Memory B cell (primary cell): Measurements from ENCODE around the gene ADCY6.

Source experiments
- ATAC-seq: fragments of 150-1000 bp; cut with Tn5 transposase; 2 replicates; pipeline ENCODE4 v1.10.0; 2021; ENCODE audit warnings: low read depth, mild to moderate bottlenecking, moderate library complexity
- DNase-seq, 2 donors: peaks; one replicate each; pipeline ENCODE4 v3.0.0; 2022; ENCODE audit warnings: low spot score in 2 of 2
- H3K27ac Mint-ChIP-seq: one replicate; pipeline ENCODE4 v1.8.0; 2022; ENCODE audit warnings: mild to moderate bottlenecking, moderate library complexity, mixed read lengths
- H3K27me3 Mint-ChIP-seq: one replicate; pipeline ENCODE4 v1.8.0; 2022; ENCODE audit warnings: mixed read lengths
- H3K36me3 Mint-ChIP-seq: one replicate; pipeline ENCODE4 v1.8.0; 2022; ENCODE audit warnings: mild to moderate bottlenecking, mixed read lengths
- H3K4me1 Mint-ChIP-seq: one replicate; pipeline ENCODE4 v1.8.0; 2022; ENCODE audit warnings: mixed read lengths
- H3K4me3 Mint-ChIP-seq: one replicate; pipeline ENCODE4 v1.8.0; 2022; ENCODE audit warnings: mild to moderate bottlenecking, moderate library complexity, mixed read lengths
- H3K9me3 Mint-ChIP-seq: one replicate; pipeline ENCODE4 v1.8.0; 2022; ENCODE audit warnings: mixed read lengths

The ADCY6 gene

DNA sequence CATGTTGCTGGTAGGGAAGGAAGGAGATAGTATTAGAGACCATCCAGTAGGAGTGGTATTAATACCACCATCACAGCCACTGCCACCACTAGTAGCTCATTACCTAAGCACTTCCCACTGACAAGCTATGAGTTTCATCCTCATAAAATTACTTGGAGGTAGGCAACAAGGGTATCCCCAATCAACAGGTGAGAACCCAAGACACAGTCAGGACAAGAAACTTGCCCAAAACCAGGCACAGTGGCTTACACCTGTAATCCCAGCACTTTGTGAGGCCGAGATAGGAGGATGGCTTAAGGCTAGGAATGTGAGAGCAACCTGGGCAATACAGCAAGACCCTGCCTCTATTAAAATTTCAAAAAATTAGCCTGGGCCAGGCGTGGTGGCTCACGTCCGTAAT lies 5.5 kb downstream of the ADCY6 start:
- H3K9me3 Mint-ChIP-seq, result no peaks in the 10 kb centered on the region
- H3K4me3 Mint-ChIP-seq, result no peak overlapping the region
- peaks cover 20% of the 10 kb centered on the region for H3K27me3 Mint-ChIP-seq
- no peak overlapping the region for H3K27ac Mint-ChIP-seq
- DNase-seq, result no peak
- no peaks in the 10 kb centered on the region for H3K36me3 Mint-ChIP-seq
- H3K4me1 Mint-ChIP-seq, result peaks cover under 1% of the 10 kb centered on the region
- ATAC-seq, result no peak

DNA sequence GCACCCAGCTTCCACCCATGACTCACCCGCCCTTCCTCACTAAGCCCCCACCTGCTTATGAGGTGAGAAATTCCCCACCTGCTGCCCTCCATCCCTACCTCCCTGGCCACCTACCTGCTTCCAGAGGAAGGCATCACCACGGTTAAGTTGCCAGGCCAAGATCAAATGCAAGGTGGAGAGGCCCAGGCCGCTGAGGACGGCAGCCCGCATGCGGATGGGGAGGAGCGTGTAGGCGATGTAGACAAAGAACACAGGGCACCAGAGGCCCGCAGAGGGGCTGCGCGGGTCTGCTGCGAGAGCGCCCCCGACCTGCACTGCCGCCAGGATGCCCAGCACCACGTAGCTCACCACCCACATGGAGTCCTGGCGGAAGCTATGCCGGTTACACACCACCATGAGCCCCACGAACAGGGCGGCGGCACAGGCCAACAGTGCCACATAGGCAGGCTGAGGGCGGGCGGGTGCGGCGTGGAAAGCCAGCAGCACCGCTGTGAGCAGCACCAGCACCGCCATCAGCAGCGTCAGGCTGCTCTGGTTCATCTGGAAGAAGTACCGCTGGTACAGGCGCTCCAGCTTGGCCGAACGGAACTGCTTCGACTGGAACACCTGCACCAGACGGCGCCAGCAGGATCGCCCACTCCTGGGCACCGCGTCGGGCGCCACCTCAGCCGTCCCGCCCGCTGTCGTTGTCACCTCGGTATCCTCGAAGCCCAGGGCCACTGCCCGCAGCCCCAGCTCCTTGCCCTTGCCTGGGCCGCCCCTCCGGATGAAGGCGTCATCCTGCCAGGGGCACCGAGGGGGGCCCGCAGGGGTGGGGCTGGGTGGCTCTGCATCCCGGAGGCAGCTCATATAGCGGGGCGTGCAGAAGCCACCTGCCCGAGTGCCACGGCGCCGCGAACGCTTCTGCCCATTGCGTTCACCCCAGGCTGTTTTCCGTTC lies 6.2 kb downstream of the ADCY6 start:
- no peaks in the 10 kb centered on the region for H3K9me3 Mint-ChIP-seq
- H3K27me3 Mint-ChIP-seq, result peaks cover 15% of the 10 kb centered on the region
- no peaks in the 10 kb centered on the region for H3K4me1 Mint-ChIP-seq
- ATAC-seq, result no peak
- H3K27ac Mint-ChIP-seq, result no peak overlapping the region
- no peaks in the 10 kb centered on the region for H3K36me3 Mint-ChIP-seq
- DNase-seq, result no peak
- no peak overlapping the region for H3K4me3 Mint-ChIP-seq

DNA sequence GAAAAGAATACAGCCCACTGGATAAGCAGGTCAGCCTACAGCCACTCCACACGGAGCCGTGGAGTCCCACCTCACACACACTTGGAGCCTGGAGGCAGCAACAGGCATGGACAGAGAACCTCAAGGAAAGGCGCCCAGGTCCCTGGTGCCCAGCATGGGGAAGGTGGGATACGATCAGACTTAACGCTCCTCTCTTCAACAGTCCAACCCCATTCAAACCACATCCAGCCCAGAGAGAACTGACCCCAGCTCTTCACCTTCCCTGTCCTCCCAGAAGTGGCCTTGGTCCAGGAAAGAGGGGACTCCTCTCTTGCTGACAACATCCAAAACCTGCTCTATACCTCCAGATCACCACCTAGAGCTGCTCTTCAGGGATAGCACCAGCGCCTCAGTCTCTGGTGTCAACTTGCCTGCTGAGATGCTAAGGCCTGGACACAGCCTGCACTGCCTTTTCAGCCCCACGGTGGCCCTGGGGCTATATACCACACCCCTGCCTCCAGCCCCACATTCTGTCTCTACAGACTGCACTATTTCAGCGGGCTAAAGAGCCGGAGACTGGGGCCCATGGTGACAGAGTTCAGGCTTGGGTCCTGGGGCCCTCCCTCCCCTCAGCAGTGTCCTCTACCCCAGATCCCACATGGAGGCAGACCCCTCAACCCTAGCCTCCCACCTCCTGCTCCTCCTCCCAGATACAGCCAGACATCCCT lies 7.0 kb downstream of the ADCY6 start:
- ATAC-seq, result no peak
- no peak overlapping the region for H3K27ac Mint-ChIP-seq

DNA sequence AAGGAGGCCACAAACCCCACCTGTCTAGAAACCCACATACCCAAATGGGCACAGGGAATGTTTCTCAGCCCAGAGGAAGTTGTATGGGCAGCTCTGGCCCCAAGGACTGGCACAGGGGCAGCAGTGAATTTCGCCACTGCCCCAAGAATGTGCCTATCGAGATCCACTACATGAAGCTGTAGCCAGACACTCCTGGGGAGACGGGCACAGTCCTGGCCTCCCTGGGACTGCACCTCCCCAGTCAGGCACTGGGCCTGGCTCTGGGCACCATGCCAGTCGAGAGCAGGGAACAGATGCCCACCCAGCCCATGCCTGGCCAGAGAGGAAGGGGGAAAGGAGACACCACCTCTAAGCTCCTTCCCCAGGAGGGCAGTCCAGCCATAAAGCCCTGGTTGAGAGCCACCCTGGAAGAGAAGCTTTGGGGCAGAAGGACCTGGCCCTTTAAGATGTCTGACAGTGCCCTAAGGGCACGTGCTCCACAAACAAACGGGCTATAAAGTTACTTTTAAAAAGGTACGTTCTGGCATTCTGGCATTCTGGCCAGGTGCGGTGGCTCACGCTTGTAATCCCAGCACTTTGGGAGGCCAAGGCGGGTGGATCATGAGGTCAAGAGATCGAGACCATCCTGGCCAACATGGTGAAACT lies 8.4 kb downstream of the ADCY6 start:
- H3K4me3 Mint-ChIP-seq, result no peak overlapping the region
- no peak for ATAC-seq
- no peaks in the 10 kb centered on the region for H3K36me3 Mint-ChIP-seq
- no peaks in the 10 kb centered on the region for H3K9me3 Mint-ChIP-seq
- no peaks in the 10 kb centered on the region for H3K4me1 Mint-ChIP-seq
- H3K27me3 Mint-ChIP-seq, result peaks cover 6% of the 10 kb centered on the region
- H3K27ac Mint-ChIP-seq, result no peak overlapping the region
- no peak for DNase-seq

More for the DNA sequence above, 7.0 kb downstream of the ADCY6 start:
- Mint-ChIP-seq H3K9me3 (no peaks in the 10 kb centered on the region), H3K27me3 (peaks cover 11% of the 10 kb centered on the region), H3K4me3 (no peak overlapping the region), H3K36me3 (no peaks in the 10 kb centered on the region), H3K4me1 (no peaks in the 10 kb centered on the region)
- no peak for DNase-seq

DNA sequence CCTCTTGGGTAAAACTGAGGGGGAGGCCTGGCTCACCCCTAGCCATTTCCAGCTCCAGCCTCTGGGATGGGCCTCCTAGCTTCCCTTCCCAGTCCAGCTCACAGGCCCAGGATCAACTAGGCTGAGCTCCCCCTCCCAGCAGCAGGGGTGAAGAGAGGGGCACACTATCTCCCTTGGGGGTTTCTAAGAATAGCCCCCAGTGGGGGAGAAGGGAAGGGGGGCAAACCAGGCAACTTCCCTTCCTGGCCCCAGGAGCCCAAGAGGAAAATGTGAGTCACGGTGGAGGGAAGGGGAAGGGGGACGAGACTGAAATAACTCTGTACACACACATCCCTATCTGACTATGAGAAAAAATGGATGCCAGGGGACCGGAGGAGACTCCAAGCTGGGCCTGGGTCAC lies 9.0 kb downstream of the ADCY6 start:
- H3K9me3 Mint-ChIP-seq, result no peaks in the 10 kb centered on the region
- H3K4me1 Mint-ChIP-seq, result no peaks in the 10 kb centered on the region
- H3K27ac Mint-ChIP-seq, result no peak overlapping the region
- DNase-seq (no peak), ATAC-seq (no peak)
- peaks cover 6% of the 10 kb centered on the region for H3K27me3 Mint-ChIP-seq
- no peak overlapping the region for H3K4me3 Mint-ChIP-seq
- no peaks in the 10 kb centered on the region for H3K36me3 Mint-ChIP-seq

DNA sequence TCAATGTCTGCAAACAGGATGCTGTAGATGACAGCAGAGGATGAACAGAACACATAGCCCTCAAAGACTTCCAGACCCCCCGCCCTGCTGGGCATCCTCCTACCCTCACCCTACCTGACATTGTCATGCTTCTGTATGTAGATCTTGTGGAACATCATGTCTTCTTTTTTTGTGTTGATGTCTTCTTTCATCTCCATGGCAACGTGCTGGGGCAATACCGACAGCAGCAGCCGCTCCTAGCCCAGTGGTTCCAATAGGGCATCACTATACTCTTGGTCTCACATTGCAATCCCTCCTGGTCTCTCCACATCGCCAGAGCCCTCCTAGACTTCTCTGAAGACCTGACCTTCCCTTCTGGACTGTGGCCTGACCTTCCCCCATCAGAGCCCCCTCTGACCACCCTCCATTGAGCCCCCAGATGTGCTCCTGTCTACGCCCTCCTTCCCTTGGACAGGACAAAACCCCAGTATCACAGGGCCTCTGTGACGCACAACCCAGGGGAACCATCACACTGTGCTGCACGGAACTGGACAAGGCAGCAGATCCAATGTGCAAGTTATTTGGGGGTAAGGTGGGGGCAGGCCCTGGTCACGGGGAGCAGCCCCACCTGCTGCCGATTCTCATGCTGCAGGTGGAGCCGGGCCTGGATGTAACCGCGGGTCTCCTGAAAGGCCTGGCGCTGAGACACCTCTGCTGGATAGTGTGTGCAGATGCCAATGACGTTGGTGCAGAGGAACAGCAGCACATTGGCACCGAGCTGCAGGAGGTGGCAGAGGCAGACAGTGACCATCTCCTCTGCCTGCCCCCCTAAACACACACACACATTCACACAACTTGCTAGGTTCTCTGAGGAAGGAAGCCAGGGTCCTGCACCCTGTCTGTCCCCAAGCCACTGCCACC lies 11.1 kb downstream of the ADCY6 start:
- Mint-ChIP-seq H3K4me3 (no peak overlapping the region), H3K9me3 (no peaks in the 10 kb centered on the region), H3K36me3 (no peaks in the 10 kb centered on the region), H3K27me3 (peaks cover 5% of the 10 kb centered on the region), H3K4me1 (no peaks in the 10 kb centered on the region), H3K27ac (peak overlapping the region; percentile 25)
- ATAC-seq (no peak), DNase-seq (no peak)

DNA sequence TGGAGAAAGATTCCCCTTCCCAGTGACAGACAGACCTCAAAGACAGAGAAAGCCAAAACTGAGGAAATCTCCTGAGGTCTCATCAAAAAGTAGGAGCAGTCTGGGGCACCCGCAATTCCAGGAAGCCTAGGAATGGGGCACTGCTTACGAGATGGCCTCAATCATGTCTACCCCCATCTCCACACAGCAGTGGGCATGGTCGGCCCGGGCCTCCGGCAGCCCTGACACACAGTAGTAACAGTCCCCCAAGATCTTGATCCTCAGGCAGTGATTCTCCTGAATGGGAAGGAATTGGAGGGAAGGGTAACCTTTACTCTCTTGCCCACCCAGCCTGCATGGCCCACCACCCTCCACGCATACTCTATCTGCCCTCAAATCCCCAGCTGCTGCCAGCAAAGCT lies 11.9 kb downstream of the ADCY6 start:
- ATAC-seq, result no peak
- DNase-seq, result no peak
- no peaks in the 10 kb centered on the region for H3K36me3 Mint-ChIP-seq
- H3K4me1 Mint-ChIP-seq, result no peaks in the 10 kb centered on the region
- no peak overlapping the region for H3K27ac Mint-ChIP-seq
- no peaks in the 10 kb centered on the region for H3K9me3 Mint-ChIP-seq
- H3K27me3 Mint-ChIP-seq, result peaks cover 2% of the 10 kb centered on the region
- no peak overlapping the region for H3K4me3 Mint-ChIP-seq

DNA sequence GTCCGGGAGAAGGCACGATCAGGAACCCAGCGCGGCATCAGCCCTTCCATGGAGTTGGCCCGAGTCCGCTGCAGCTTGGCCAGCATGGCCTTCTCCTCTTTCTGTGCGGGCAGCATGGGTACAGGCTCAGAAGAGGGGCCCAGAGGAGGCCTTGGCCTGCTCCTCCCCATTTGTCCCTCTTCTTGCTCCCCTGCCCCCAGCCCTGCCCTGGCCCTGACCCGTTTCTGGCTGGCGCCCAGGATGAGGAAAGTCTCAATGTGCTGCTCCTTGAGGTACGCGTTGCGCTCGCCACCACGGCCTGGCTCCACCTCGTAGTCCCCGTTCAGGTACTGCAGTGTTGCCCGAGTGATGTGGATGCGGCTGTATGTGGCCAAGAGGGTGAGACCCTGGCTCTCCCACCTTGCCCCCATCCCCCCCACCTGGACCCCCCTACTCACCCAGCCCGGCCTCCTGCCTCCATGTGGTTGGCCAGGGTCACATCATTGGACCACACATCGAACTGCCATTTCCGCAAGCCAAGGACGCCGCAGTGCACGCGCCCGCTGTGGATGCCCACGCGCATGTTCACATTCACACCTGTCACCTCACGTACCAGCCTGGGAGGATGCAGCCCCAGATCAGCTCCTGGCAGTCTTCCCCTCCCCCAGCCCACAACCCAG lies 12.8 kb downstream of the ADCY6 start:
- ATAC-seq, result no peak

DNA sequence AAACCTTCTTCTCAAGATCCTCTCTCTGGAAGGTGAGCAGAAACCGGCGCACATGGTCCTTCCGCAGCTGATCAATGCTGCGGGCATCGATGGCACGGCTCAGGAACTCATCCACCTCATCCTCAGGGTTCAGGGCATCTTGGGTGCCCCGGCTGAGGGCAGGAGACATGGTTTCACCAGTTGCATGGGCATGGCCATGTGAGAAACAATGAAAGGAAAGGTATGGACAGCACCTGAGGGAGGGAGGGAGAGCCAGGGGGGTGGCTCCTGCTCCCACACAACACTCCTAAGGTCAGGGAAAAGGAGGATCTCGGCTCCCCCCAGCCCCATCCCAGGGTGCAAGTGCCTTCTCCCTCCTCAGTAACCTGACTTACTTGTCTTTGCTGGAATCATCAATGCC lies 13.6 kb downstream of the ADCY6 start:
- H3K27me3 Mint-ChIP-seq, result peaks cover 4% of the 10 kb centered on the region
- ATAC-seq (no peak), DNase-seq (no peak)
- no peaks in the 10 kb centered on the region for H3K9me3 Mint-ChIP-seq
- H3K36me3 Mint-ChIP-seq, result no peaks in the 10 kb centered on the region
- no peak overlapping the region for H3K4me3 Mint-ChIP-seq
- no peaks in the 10 kb centered on the region for H3K4me1 Mint-ChIP-seq
- H3K27ac Mint-ChIP-seq, result no peak overlapping the region

More for the DNA sequence above, 12.8 kb downstream of the ADCY6 start:
- Mint-ChIP-seq H3K27me3 (peaks cover 4% of the 10 kb centered on the region), H3K36me3 (no peaks in the 10 kb centered on the region), H3K4me1 (no peaks in the 10 kb centered on the region), H3K27ac (no peak overlapping the region), H3K4me3 (no peak overlapping the region), H3K9me3 (no peaks in the 10 kb centered on the region)
- no peak for DNase-seq

DNA sequence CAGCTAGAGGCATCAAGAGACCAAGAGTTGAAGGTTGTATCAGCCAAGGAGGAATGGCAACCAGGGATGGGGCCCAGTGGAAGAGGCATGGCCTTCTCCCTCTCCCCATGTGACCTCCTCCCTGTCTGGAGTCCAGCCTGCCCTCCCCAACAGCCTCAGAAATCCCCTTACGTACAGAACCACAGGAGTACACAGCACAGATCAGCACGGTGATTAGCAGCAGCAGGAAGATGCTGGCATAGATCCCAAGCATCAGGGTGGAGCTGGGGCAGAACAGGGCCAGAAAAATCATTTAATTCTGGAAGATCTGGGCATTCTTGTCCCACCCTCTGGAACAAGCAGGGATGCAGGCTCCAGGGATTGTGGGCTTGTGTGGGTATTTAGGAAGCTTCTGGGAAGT lies 14.4 kb downstream of the ADCY6 start:
- Mint-ChIP-seq H3K27me3 (peaks cover 4% of the 10 kb centered on the region), H3K4me3 (no peak overlapping the region), H3K4me1 (no peaks in the 10 kb centered on the region), H3K27ac (peak overlapping the region; percentile 15), H3K9me3 (no peaks in the 10 kb centered on the region), H3K36me3 (no peaks in the 10 kb centered on the region)
- DNase-seq (no peak), ATAC-seq (no peak)

DNA sequence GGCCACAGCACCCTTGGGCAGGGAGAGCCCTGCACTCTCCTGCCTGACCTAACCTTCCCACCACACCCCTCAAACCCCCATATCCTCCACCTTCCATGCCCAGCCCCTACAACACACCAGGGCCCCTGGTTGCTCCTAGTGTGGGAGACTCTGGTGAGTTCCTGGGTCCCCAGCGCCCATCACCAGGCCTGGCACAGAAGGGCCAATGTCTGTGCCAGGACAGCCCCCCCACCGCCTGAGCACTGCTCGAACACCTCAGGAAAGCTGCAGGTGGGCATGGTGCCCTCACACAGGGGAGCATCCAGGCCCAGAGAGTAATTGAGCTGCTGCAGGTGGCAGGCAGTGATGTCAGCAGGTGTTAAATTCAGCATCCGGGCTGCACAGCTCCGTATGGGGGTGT lies 15.2 kb downstream of the ADCY6 start:
- Mint-ChIP-seq H3K4me3 (no peak overlapping the region), H3K36me3 (no peaks in the 10 kb centered on the region), H3K27ac (no peak overlapping the region), H3K9me3 (no peaks in the 10 kb centered on the region), H3K4me1 (no peaks in the 10 kb centered on the region), H3K27me3 (peaks cover 6% of the 10 kb centered on the region)
- no peak for DNase-seq
- ATAC-seq, result no peak

DNA sequence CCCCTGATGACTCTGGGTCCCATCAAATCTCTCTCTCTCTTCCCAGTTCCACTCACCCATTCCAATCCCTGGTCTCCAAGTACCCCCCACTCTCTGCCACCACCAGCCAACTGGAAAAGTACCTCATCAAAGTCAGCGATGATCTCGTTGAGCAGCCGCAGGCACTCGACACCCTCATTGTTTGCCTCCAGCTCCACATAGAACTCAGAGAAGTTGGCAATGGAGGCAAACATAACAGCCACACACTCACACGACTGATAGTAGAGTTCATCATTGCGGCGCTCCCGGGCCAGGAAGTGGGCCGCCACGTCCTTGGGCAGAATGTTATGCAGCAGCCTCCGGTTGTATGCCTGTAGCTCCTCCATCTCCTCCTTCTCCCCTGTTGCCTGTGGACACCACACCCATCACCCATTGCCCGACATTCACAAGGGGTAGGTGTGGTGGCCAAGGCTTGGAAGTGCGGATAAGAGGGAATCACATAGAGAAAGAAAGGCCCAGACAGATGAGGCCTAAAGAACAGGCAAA lies 17.2 kb downstream of the ADCY6 start:
- no peaks in the 10 kb centered on the region for H3K36me3 Mint-ChIP-seq
- H3K27me3 Mint-ChIP-seq, result peaks cover 4% of the 10 kb centered on the region
- no peak overlapping the region for H3K4me3 Mint-ChIP-seq
- DNase-seq, result no peak
- no peak for ATAC-seq
- H3K4me1 Mint-ChIP-seq, result no peaks in the 10 kb centered on the region
- H3K9me3 Mint-ChIP-seq, result no peaks in the 10 kb centered on the region
- no peak overlapping the region for H3K27ac Mint-ChIP-seq

DNA sequence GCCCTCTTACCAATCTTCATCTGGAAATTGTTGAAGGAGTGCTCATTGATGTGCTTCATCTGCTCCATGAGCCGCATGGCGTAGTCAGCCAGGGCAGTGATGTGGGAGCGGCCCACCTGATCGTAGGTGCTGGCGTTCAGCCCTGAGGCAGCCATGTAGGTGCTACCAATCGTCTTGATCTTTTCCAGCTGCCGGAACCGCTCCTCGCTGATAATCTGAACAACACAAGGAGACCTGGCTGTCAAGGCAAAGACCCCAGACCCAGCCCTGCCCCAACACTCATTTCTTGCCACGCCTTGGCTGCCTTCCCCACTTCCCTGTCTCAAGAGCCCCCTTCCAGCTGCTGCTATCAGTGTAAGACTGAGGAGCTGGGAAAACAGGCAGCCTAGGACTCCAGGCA lies 18.1 kb downstream of the ADCY6 start:
- H3K4me1 Mint-ChIP-seq, result peaks cover 2% of the 10 kb centered on the region
- H3K27ac Mint-ChIP-seq, result no peak overlapping the region
- H3K4me3 Mint-ChIP-seq, result no peak overlapping the region
- H3K9me3 Mint-ChIP-seq, result no peaks in the 10 kb centered on the region
- H3K36me3 Mint-ChIP-seq, result no peaks in the 10 kb centered on the region
- ATAC-seq, result no peak
- H3K27me3 Mint-ChIP-seq, result peaks cover 4% of the 10 kb centered on the region
- DNase-seq, result no peak
